ENCODE results near the gene AGPAT4. TPM values are rescaled to one million over a fixed set of nuclear protein-coding genes. Genes with fewer than 3 reads are reported as not detected.

AGPAT4 gene
- total RNA-seq, 2 experiments from 2014 or later: 0.95 to 1.3 TPM

DNA sequence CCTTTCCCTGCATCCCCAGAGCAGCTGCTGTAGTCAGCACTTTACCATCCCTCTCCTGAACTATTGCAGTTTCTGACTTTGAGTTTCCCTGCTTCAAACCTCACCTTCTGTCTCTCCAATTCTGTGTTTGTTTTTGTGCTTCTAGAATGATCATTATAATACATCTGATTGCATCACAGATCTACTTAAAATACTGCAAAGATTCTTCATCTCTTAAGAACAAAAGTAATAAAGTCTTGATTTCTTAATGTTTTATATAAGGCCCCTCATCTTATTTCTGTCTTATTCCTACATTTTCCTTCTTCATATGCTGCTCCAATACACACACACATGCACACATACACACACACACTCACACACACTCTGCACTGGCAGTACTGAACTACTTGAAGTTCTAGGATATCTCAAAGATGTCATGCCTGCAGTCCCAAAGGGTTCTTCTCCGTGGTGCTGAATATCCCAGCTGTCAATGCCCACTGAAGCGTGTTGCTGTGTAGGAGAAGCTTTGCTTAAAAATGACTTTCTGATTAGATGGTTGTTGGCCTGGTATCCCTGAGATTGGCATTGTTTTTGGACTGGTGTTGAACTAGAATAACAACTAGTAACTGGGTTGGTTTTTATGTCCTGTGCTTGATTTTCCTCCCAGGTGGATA is 185.1 kb downstream of the AGPAT4 start:
- H3K4me3 ChIP-seq (ENCODE audit: low read depth, low read length, poor library complexity, severe bottlenecking): no peak overlapping the region
- no peaks in the 10 kb centered on the region for H3K9me3 ChIP-seq (ENCODE audit: low read length)
- POLR2A ChIA-PET: interaction anchor here (0.6 to 1.1 kb wide), 2 partner anchors 18 to 29 kb away, joined by 3 read pairs; no protein-coding TSS in a partner anchor
- H3K4me2 ChIP-seq (ENCODE audit: low read length): no peak overlapping the region
- no peaks in the 10 kb centered on the region for H3K9me2 ChIP-seq (ENCODE audit: insufficient read depth, low read length)
- no peak overlapping the region for H3K27ac ChIP-seq (ENCODE audit: low read depth, low read length, poor library complexity, severe bottlenecking)
- no peaks in the 10 kb centered on the region for H3K79me2 ChIP-seq (ENCODE audit: insufficient read depth, low read depth, low read length)
- peaks cover 86% of the 10 kb centered on the region for H3K36me3 ChIP-seq (ENCODE audit: insufficient read depth, low read length)
- no peaks in the 10 kb centered on the region for H3K4me1 ChIP-seq (ENCODE audit: insufficient read depth, low read length, poor library complexity, severe bottlenecking)
- H4K20me1 ChIP-seq (ENCODE audit: insufficient read depth, low read length): no peaks in the 10 kb centered on the region
- no peak for TF ChIP-seq EZH2phosphoT487 (IDR thresholded peaks at IDR 0.05; ENCODE audit: borderline replicate concordance, low read depth, low read length)
- TF ChIP-seq, protein P1, sequence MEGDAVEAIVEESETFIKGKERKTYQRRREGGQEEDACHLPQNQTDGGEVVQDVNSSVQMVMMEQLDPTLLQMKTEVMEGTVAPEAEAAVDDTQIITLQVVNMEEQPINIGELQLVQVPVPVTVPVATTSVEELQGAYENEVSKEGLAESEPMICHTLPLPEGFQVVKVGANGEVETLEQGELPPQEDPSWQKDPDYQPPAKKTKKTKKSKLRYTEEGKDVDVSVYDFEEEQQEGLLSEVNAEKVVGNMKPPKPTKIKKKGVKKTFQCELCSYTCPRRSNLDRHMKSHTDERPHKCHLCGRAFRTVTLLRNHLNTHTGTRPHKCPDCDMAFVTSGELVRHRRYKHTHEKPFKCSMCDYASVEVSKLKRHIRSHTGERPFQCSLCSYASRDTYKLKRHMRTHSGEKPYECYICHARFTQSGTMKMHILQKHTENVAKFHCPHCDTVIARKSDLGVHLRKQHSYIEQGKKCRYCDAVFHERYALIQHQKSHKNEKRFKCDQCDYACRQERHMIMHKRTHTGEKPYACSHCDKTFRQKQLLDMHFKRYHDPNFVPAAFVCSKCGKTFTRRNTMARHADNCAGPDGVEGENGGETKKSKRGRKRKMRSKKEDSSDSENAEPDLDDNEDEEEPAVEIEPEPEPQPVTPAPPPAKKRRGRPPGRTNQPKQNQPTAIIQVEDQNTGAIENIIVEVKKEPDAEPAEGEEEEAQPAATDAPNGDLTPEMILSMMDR (conservative IDR thresholded peaks at IDR 0.05; ENCODE audit: low read length): no peak
- CTCF ChIA-PET (ENCODE audit: unreplicated experiment): no interaction called here
- no peak overlapping the region for H2AFZ ChIP-seq (ENCODE audit: low read length)
- BruUV-seq (replicated peaks): no TSS peak
- intact Hi-C loops (cut with micrococcal nuclease; ENCODE audit: unreplicated experiment): no loop called here
- DNase-seq (ENCODE audit: low spot score): no peak

DNA sequence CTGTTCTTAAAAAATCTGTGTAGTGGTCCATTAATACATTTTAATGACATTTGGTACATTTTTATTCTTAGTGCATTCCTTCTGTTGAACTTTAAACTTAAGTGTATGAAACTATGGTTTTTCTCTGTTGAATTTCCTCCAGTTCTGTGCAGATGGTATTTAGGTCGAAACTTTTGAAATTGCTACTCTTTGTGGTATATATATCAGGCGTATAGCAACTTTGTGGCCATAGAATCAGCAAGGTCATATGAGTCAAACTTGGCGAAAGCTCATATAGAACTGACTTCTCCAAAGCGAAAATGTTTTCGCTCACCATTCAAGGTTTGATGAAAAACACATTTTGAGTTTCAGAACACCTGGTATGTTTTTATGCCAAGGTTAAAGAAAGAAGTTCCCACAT is 188.6 kb downstream of the AGPAT4 start:
- no peak for DNase-seq (ENCODE audit: low spot score)
- no peak for TF ChIP-seq EZH2phosphoT487 (IDR thresholded peaks at IDR 0.05; ENCODE audit: borderline replicate concordance, low read depth, low read length)
- TF ChIP-seq, protein P1 (conservative IDR thresholded peaks at IDR 0.05; ENCODE audit: low read length): no peak
- no peaks in the 10 kb centered on the region for H3K9me3 ChIP-seq (ENCODE audit: low read length)
- no peak overlapping the region for H3K4me3 ChIP-seq (ENCODE audit: low read depth, low read length, poor library complexity, severe bottlenecking)
- H3K9me2 ChIP-seq (ENCODE audit: insufficient read depth, low read length): no peaks in the 10 kb centered on the region
- H3K79me2 ChIP-seq (ENCODE audit: insufficient read depth, low read depth, low read length): no peaks in the 10 kb centered on the region
- no peak overlapping the region for H3K27ac ChIP-seq (ENCODE audit: low read depth, low read length, poor library complexity, severe bottlenecking)
- no peaks in the 10 kb centered on the region for H3K4me1 ChIP-seq (ENCODE audit: insufficient read depth, low read length, poor library complexity, severe bottlenecking)
- POLR2A ChIA-PET: interaction anchor here (1.1 to 1.5 kb wide), 2 partner anchors 90 to 351 kb away, joined by 3 to 5 read pairs; no protein-coding TSS in a partner anchor
- peaks cover 84% of the 10 kb centered on the region for H3K36me3 ChIP-seq (ENCODE audit: insufficient read depth, low read length)
- no peaks in the 10 kb centered on the region for H4K20me1 ChIP-seq (ENCODE audit: insufficient read depth, low read length)
- intact Hi-C loops (cut with micrococcal nuclease; ENCODE audit: unreplicated experiment): no loop called here
- H2AFZ ChIP-seq (ENCODE audit: low read length): no peak overlapping the region
- no TSS peak for BruUV-seq (replicated peaks)
- CTCF ChIA-PET (ENCODE audit: unreplicated experiment): no interaction called here
- H3K4me2 ChIP-seq (ENCODE audit: low read length): no peak overlapping the region

DNA sequence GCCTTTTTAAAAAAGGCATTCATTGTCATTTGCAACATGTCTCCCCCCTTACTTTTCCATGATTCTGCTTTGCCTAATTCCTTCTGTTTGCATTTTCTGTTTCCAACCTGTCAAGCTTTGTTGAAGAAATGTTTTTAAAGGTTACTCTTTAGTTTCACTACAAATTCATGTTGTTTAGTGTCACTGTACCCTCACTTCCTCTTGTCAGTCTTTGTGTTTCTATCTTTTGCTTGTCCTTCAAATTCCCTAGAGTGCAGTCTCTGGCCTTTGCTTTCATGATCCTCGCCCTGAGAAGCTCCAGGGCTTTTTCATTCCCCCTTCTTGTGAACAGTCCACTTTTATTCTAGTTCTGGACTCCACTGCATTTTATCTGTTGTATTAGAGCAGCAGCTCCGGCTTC is 191.6 kb downstream of the AGPAT4 start:
- Histone ChIP-seq H3K79me2 (ENCODE audit: insufficient read depth, low read depth, low read length) (no peaks in the 10 kb centered on the region), H2AFZ (ENCODE audit: low read length) (no peak overlapping the region), H3K36me3 (ENCODE audit: insufficient read depth, low read length) (peaks cover 56% of the 10 kb centered on the region), H3K27ac (ENCODE audit: low read depth, low read length, poor library complexity, severe bottlenecking) (no peak overlapping the region), H3K9me3 (ENCODE audit: low read length) (no peaks in the 10 kb centered on the region), H3K4me2 (ENCODE audit: low read length) (no peak overlapping the region), H3K4me3 (ENCODE audit: low read depth, low read length, poor library complexity, severe bottlenecking) (no peak overlapping the region), H3K9me2 (ENCODE audit: insufficient read depth, low read length) (no peaks in the 10 kb centered on the region), H4K20me1 (ENCODE audit: insufficient read depth, low read length) (no peaks in the 10 kb centered on the region), H3K4me1 (ENCODE audit: insufficient read depth, low read length, poor library complexity, severe bottlenecking) (no peaks in the 10 kb centered on the region)
- intact Hi-C loops (cut with micrococcal nuclease; ENCODE audit: unreplicated experiment): no loop called here
- ChIA-PET CTCF (ENCODE audit: unreplicated experiment) (no interaction called here), POLR2A (no interaction called here)
- no peak for DNase-seq (ENCODE audit: low spot score)
- no peak for TF ChIP-seq EZH2phosphoT487 (IDR thresholded peaks at IDR 0.05; ENCODE audit: borderline replicate concordance, low read depth, low read length)
- TF ChIP-seq, protein P1 (conservative IDR thresholded peaks at IDR 0.05; ENCODE audit: low read length): no peak
- BruUV-seq (replicated peaks): no TSS peak
